GM18519 (cell line): ENCODE data around the gene PPP1R13L.
"Not testable (repeated sequence)": the region's sequence is repeated elsewhere in the genome, so short reads cannot be mapped to it uniquely, and the experiment has no call there.

Experiments used
- ATAC-seq: cut with Tn5 transposase; IDR thresholded peaks from one replicate; pipeline ENCODE4 v1.9.1; 2021; ENCODE audit warnings: mild to moderate bottlenecking, moderate library complexity; ENCODE audit not compliant: unreplicated experiment, low FRiP score

The PPP1R13L gene

DNA sequence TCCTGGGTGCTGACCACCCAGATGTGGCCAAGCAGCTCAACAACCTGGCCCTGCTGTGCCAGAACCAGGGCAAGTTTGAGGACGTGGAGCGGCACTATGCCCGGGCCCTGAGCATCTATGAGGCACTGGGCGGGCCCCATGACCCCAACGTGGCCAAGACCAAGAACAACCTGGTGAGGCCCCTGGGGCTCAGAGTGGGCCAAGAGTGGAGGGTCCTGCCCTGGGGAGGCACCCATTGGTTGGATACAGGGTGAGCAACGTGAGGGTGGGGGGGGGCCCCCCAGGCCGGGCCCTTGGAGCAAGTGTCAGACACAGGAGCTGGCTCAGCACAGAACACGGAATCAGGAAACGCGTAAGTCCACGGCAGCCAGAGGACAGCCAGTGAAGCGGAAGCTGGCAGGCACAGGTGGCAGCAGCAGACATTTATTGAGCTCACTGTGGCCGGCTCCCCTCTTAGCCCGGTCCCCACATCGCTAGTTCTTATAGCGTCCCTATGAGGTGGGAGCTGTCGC is 55.4 kb downstream of the PPP1R13L start:
- ATAC-seq, result no peak

DNA sequence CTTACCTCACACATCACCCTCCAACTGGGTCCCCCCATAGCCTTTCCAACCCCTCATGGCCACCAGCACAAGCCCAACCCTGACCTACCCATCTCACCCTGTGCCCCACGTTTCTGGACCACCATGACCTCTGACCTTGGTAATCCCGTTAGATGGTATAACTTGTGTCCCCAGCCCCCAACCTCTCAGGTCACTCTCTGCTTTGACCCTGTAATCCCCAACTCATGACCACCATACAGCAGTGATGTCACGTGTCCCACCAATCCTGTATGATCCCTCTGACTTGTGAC is 55.8 kb downstream of the PPP1R13L start:
- ATAC-seq, result no peak

- no peak for ATAC-seq
These were observed 56.3 kb downstream of the PPP1R13L start for GRCh38 chr19:45348367-45349125.

- ATAC-seq, result no peak
These were observed 57.1 kb downstream of the PPP1R13L start for GRCh38 chr19:45347570-45348366.

DNA sequence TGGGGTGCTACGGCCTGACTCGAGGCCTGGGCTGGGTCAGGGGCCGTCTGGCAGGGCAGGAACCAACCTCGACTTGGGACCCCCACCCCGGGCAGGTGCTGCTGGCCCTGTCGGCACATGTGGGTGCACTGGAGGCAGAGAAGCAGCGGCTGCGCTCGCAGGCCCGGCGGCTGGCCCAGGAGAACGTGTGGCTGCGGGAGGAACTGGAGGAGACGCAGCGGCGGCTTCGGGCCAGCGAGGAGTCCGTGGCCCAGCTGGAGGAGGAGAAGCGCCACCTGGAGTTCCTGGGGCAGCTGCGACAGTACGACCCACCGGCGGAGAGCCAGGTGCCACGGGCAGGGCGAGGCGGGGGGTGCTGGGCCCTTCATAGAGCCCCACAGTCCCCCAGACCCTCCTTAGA is 58.4 kb downstream of the PPP1R13L start:
- ATAC-seq, result no peak

GRCh38 chr19:45345506-45345860 is 59.4 kb downstream of the PPP1R13L start:
- no peak for ATAC-seq

DNA sequence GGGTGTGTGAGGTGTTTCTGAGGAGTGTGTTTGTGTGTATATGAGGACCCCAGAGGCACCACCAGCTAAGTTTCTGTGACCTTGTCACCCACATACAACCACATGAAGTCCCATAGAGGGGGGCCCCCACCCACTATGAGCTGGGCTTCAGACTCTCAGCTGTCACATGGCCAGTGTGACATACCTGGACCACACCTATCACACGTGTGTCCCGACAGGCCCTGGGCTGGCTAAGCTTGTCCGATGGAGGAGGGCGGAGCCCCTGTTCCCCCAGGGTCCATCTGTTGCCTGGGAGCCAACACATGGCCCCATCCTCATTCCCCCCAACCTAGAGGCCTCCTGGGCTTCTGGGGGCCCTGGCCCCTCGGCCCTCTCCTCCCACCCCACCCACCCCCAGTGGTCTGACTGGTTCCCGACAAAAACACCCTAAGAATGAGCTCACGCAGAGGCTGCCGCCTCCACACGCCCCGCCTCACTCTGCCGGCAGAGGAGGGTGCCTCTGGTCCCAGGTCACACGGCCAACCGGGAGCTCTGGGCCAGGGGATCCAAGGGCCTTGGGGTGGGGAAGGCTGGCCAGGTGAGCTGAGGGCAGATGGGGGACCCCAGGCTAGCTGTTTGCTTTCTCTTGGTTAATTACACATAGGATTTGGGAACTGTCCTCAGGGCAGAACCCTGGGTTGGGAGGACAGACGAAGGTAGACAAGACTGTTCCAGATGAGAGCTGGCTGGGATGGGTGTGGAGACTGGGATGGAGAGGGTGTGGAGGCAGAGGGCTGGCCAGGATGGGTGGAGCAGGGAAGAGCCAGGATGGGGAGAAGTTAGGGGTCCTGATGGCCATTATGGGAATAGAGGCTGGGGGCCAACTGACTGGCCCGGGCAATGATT is 60.0 kb downstream of the PPP1R13L start:
- ATAC-seq, result no peak

- ATAC-seq, result no peak
These were observed 62.0 kb downstream of the PPP1R13L start for GRCh38 chr19:45342911-45343310.

DNA sequence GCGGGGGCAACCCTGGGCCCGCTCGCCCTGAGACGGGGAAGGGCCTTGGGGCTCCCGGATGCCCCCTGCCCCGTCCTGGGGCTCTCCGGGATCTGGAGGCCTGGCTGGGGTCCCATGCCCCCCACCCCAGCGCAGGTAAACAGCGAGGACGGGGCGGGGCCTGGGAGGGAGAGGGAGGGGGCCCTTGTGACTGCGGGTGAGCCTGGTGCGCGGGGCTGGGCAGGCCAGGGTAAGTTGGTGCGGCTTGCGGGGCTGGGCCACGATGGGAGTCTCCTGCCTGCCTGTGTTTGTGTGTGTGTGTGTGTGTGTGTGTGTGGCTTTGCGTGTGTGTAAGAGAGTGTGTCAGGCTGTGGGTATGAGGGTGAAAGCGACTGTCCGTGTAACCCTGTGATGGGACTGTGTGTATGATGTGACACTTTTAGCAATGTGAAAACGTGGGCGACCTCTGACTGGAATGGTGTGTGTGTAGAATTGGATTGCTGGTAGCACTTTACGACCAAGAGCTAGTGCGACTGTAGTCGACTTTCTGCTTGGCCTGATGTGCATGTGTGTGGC is 63.9 kb downstream of the PPP1R13L start:
- ATAC-seq, result no peak

DNA sequence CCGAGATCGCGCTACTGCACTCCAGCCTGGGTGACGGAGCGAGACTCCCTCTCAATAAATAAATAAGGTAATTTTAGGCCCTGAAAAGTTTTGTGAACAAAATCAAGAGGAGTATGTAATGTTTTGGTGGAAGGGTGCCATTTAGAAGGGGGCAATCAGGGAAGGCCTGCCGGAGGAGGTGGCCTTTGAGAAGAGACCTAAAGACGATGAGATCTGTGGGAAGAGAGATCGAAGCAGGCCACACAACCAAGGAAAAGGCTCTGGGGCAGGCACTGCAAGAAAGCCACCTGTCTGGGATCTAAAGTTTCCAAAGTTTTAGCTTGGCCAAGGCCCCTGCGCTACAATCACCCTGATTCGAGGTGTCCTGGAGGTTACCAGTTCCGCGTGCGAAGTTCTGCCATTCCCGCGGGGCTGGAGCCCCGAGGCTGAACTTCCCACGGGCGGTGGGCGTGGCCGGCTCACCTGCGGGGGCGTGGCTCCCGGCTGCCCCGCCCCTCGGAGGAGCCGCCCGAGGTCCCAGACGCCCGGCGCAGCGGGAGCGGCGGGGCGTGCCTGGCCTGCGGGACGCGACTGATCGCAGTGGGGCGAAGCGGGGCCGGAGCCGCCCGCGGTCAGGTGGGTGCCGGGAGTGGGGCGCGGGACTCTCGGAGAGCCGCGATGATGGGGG is 64.5 kb downstream of the PPP1R13L start, which contains the start of gene KLC3:
Gene KLC3, plus strand, starts transcription at position 519 of the 667 bp plus-strand sequence. CDS start 4,792 bp downstream, outside the sequence.
- ATAC-seq, result no peak

DNA sequence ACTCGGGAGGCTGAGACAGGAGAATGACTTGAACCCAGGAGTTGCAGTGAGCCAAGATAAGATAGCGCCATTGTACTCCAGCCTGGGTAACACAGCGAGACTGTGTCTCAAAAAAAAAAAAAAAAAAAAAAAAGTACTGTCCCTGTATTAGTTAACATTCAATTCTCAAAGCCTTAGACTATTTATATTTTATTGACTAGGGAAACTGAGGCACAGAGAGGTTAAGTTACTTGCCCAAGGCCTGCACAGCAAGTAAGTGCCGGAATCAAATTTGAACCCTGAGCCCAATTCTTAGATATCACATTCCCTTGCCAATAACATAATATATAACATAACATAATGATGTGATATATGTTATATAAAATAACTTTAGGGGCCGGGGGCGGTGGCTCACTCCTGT is 65.2 kb downstream of the PPP1R13L start:
- no peak for ATAC-seq

DNA sequence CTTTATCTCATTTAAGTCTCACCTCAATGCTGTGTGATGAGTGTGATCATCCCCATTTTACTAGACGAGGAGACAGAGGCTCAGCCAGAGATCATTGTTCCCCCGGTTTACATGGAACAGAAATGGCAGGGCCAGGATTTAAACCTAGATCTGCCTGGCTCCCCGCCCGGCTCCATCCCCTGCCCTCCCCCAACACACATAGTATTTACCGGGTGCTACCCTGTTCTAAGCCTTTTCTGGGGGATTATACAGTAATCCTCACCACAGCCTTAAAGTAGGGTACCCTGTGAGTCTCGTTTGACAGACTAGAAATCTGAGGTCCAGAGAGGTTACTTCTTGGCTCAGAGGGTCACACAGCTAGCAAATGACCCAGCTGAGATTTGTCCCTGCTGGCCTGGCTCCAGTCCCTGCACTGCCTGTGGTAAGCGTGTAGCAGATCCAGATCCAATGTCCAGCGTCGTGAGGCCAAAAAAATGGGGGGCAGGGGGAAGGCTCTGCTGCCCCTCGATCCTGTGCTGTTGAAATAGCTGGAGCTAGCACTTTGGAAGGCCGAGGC is 68.1 kb downstream of the PPP1R13L start:
- ATAC-seq, result no peak

GRCh38 chr19:45334881-45335280 is 70.0 kb downstream of the PPP1R13L start:
- ATAC-seq, result not testable (repeated sequence)

DNA sequence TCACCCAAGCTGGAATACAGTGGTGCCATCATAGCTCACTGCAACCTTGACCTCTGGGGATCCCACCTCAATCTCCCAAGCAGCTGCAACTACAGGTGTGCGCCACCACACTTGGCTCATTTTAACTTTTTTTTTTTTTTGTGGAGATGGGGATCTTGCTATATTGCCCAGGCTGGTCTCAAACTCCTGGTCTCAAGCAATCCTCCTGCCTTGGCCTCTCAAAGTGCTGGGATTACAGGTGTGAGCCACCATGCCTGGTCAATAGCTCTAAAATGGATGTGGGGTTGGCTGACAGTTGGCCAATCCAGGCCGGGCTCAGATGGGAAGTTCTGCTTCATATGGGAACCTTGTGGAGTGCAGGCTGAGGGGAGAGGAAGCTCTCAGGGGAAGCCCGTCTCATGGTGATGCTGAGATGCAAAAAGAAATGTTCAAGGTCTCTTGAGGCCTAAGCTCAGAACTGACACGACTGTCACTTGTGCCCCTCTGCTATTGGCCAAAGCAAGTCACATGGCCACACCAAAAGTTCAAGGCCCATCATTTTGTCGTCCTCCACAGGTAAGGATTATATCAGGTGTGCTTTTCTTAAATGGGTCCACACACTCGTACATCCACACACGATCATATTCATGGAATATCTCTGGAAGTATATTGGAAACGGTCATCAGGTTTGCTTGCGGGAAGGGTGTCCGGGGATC is 71.1 kb downstream of the PPP1R13L start:
- no peak for ATAC-seq

DNA sequence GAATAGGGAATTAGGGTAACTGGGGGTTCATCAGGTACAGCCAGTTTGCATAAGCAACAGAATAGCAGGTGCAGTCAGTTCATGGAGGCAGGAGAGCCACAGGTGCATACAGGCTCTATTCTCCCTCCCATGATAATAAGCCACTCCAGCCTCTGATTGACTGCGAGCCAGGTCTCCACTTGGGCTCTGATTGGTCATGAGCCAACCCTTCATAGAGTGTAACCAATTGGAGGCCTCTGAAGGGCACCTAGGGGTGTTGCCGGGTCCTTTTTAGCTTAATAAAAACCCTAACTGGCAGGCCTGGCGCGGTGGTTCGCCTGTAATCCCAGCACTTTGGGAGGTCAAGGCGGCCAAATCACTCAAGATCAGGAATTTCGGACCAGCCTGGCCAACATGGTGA is 73.5 kb downstream of the PPP1R13L start:
- no peak for ATAC-seq
